Measurements from ENCODE around the gene ECSCR. TPM values are rescaled to one million over a fixed set of nuclear protein-coding genes. Genes with fewer than 3 reads are reported as not detected.

Gene ECSCR
- total and polyA plus RNA-seq, 10 of the 15 experiments (the other 5 are each of a cell fraction or from before 2014, with no cell fraction given): 0.15 to 0.83 (median 0.23) TPM; not detected in 3

- TF ChIP-seq BCLAF1 (IDR thresholded peaks at IDR 0.05): no peak
- TF ChIP-seq PAX5 (IDR thresholded peaks at IDR 0.05; ENCODE audit: borderline replicate concordance, low read depth, low read length): no peak
- TF ChIP-seq MTA2 (IDR thresholded peaks at IDR 0.05; ENCODE audit: low read depth): no peak
- no peak for TF ChIP-seq PRDM15 (CRISPR knock-in tag; IDR thresholded peaks at IDR 0.05)
- no peak for TF ChIP-seq STAT1 (conservative IDR thresholded peaks at IDR 0.05)
- TF ChIP-seq ZNF592 (IDR thresholded peaks at IDR 0.05): no peak
Measured at GRCh38 chr5:139486201-139486600, 23.7 kb upstream of the ECSCR start (continued).

Data from GM12878 (cell line).